Measurements from ENCODE around the gene MSLN.
A peak's percentile ranks its signal among the peaks of the same experiment; 100 is the strongest.

Gene MSLN

GRCh38 chr16:785563-786535 lies 25.3 kb downstream of the MSLN start:
- DNase-seq (ENCODE audit: low read depth): peak; percentile 51

GRCh38 chr16:787321-787966 lies 26.9 kb downstream of the MSLN start:
- no peak for TF ChIP-seq CTCF (conservative IDR thresholded peaks at IDR 0.05; ENCODE audit: low read length)
- H3K4me3 ChIP-seq (ENCODE audit: low read length): peak overlapping the region; percentile 85
- DNase-seq (ENCODE audit: low read depth): no peak

More at GRCh38 chr16:785563-786535, 25.3 kb downstream of the MSLN start:
- peak; percentile 57 for TF ChIP-seq CTCF (conservative IDR thresholded peaks at IDR 0.05; ENCODE audit: low read length)
- H3K4me3 ChIP-seq (ENCODE audit: low read length): no peak overlapping the region

- TF ChIP-seq CTCF (conservative IDR thresholded peaks at IDR 0.05; ENCODE audit: low read length): no peak
Measured at GRCh38 chr16:787978-788398, 27.5 kb downstream of the MSLN start, which contains the start of gene RPUSD1. Gene RPUSD1, minus strand, starts transcription at chr16:788381. Its CDS starts 644 bp downstream, at chr16:787737.

GRCh38 chr16:788399-789126 lies 28.0 kb downstream of the MSLN start, which contains the start of gene CHTF18:
Gene CHTF18, plus strand, starts transcription at chr16:788620. Its CDS starts 65 bp downstream, at chr16:788685.
- TF ChIP-seq CTCF (conservative IDR thresholded peaks at IDR 0.05; ENCODE audit: low read length): no peak
- H3K4me3 ChIP-seq (ENCODE audit: low read length): peak within 1 kb of the TSS; percentile 85
- peak; percentile 89 for DNase-seq (ENCODE audit: low read depth)

More at GRCh38 chr16:787978-788398, 27.5 kb downstream of the MSLN start, which contains the start of gene RPUSD1:
- DNase-seq (ENCODE audit: low read depth): no peak
- peak within 1 kb of the TSS; percentile 85 for H3K4me3 ChIP-seq (ENCODE audit: low read length)

- peak overlapping the region; percentile 78 for H3K4me3 ChIP-seq (ENCODE audit: low read length)
- TF ChIP-seq CTCF (conservative IDR thresholded peaks at IDR 0.05; ENCODE audit: low read length): no peak
- DNase-seq (ENCODE audit: low read depth): no peak
Measured at GRCh38 chr16:789191-789850, 28.8 kb downstream of the MSLN start.

- no peak overlapping the region for H3K4me3 ChIP-seq (ENCODE audit: low read length)
- no peak for TF ChIP-seq CTCF (conservative IDR thresholded peaks at IDR 0.05; ENCODE audit: low read length)
- no peak for DNase-seq (ENCODE audit: low read depth)
Measured at GRCh38 chr16:790086-790485, 29.6 kb downstream of the MSLN start.
